RWPE1 (cell line): ENCODE data around the gene ZNF182.
"Not testable (repeated sequence)": the region's sequence is repeated elsewhere in the genome, so short reads cannot be mapped to it uniquely, and the experiment has no call there.

Experiments
- CTCF ChIA-PET: fragments of 350-600 bp; sonication (Branson Sonifier 250); formaldehyde crosslinking; extraction: SDS; loops from one replicate; lab custom pipeline; 2021; lab: Yijun Ruan, JAX
- POLR2A ChIA-PET: fragments of 400-600 bp; formaldehyde crosslinking; extraction: SDS; loops from one replicate; lab custom pipeline; 2020; ENCODE audit warnings: antibody characterized with exemption; ENCODE audit not compliant: low non-redundant PET; lab: Yijun Ruan, JAX
- DNase-seq: peaks from one replicate; pipeline ENCODE4 v3.0.0; 2012; ENCODE audit warnings: low spot score
- H3K27ac ChIP-seq: fragments of 450-650 bp; 2 replicates; pipeline ENCODE4 v1.5.1; 2017
- CTCF ChIP-seq: fragments of 450-650 bp; conservative IDR thresholded peaks from 2 replicates; pipeline ENCODE4 v1.5.1; 2017; ENCODE audit warnings: low read depth, mild to moderate bottlenecking

Gene ZNF182

GRCh38 chrX:48009445-48009960 lies 5.7 kb upstream of the ZNF182 start:
- POLR2A ChIA-PET, DNase-seq, CTCF ChIA-PET, H3K27ac ChIP-seq: not testable (repeated sequence)

DNA sequence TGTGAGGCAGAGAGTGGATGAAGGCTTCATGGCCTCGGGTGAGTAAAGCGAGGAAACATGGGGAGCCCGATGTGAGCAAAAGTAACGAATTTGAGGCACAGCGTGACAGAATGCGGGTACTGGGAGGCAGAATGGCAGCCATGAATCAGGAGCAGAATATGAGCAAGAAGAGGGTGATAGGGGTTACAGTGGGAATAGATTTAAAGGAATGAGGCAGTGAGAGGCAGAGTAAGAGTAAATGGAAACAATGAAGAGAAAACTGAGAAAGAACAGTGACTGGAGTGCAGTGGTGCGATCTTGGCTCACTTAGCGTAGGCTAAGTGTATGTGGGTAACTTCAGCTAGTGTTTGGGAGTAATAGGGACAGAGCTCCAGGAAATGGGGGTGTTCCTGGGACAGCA lies 2.9 kb upstream of the ZNF182 start, which contains the start of gene SPACA5:
Gene SPACA5 (plus strand): TSS at position 301 of the 400 bp plus-strand sequence. CDS start 815 bp downstream, outside the sequence.
- CTCF ChIA-PET, POLR2A ChIA-PET, H3K27ac ChIP-seq, DNase-seq: not testable (repeated sequence)

DNA sequence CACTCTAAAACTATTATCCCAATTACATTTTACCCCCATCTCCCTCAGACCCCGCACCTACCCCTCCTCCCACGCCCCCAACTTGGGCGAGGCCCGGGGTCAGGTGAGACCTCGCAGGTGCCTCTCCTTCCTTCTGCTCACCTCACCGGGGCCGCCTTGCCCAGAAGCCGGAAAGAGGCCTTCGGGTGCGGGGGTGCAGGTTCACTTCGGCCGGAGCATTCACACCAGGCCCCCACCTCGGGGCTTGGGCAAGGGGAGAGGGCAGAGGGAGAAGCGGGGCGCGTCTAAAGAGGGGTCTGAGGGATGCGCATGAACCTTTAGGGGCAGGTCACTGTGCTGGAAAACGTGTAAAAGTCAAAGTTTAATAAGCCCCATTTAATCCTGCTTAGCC lies 427 bp downstream of the ZNF182 start:
- no peak for DNase-seq
- no peak for TF ChIP-seq CTCF
- ChIA-PET POLR2A (no interaction called here), CTCF (no interaction called here)
- peak overlapping the region; percentile 61 for H3K27ac ChIP-seq

- TF ChIP-seq CTCF: no peak
- H3K27ac ChIP-seq: no peak overlapping the region
- ChIA-PET POLR2A (no interaction called here), CTCF (no interaction called here)
- DNase-seq: no peak
These were observed 860 bp downstream of the ZNF182 start for GRCh38 chrX:48002929-48003328.

- no peak for DNase-seq
- ChIA-PET CTCF (no interaction called here), POLR2A (no interaction called here)
- H3K27ac ChIP-seq: no peak overlapping the region
- TF ChIP-seq CTCF: no peak
These were observed 1.5 kb downstream of the ZNF182 start for GRCh38 chrX:48002319-48002718.

- TF ChIP-seq CTCF: no peak
- H3K27ac ChIP-seq: no peak overlapping the region
- CTCF ChIA-PET: no interaction called here
- no peak for DNase-seq
- POLR2A ChIA-PET: no interaction called here
These were observed 2.5 kb downstream of the ZNF182 start for GRCh38 chrX:48001260-48001659.

DNA sequence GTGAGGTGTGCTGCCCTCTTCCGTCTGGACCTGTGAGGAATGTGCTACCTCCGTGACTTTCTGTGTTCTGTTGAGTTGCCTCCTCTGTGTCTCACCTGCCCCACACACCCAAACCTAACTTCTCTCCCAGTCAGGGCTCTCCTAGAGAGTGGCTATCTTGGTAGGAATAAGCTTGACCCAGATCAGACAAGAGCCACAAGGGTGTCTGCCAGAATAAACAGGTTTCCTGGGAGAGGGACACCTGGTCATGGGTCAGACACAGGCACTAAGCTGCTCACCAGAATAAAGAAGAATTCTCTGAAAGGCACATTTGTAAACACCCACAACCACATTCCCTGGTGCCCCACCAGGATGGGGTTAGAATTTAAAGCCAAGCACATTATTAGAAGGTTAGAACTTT lies 11.1 kb downstream of the ZNF182 start:
- no peak for TF ChIP-seq CTCF
- POLR2A ChIA-PET: no interaction called here

DNA sequence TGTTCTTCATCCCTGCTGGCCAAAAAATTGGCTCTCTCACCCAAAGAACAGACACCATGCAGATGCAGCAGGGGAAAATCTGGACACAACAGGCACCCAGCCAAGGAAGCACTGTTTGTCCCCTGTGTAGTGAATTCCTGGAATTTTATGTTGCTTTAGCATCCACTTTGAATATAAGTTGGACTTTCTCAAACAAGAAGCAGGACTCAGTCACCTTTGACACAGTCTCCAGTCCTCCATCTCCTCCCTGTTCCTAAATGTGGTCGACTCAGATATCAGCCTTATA lies 11.8 kb downstream of the ZNF182 start:
- DNase-seq: no peak
- no peak overlapping the region for H3K27ac ChIP-seq
- ChIA-PET POLR2A (no interaction called here), CTCF (no interaction called here)
- no peak for TF ChIP-seq CTCF

More for the DNA sequence above, 11.1 kb downstream of the ZNF182 start:
- no peak overlapping the region for H3K27ac ChIP-seq
- no peak for DNase-seq
- CTCF ChIA-PET: no interaction called here
